Transverse colon (tissue), 4 donors: ENCODE measurements around the gene TSPAN8. TPM values are rescaled to one million over a fixed set of nuclear protein-coding genes. Genes with fewer than 3 reads are reported as not detected.
A peak's percentile ranks its signal among the peaks of the same experiment; 100 is the strongest.

Source experiments
- DNase-seq: peaks from one replicate; pipeline ENCODE4 v3.0.0-alpha.2; 2019
- H3K27ac ChIP-seq, 4 donors: fragments of 200-600 bp; sonication (generic); 2 replicates each; pipeline ENCODE4 v1.5.1; 2016 to 2018; ENCODE audit warnings: inconsistent platforms in 4 of 4
- H3K27me3 ChIP-seq: fragments of 200-600 bp; sonication (generic); 2 replicates; pipeline ENCODE4 v1.5.1; 2017; ENCODE audit warnings: inconsistent platforms
- H3K36me3 ChIP-seq, 4 donors: fragments of 200-600 bp; sonication (generic); 2 replicates each; pipeline ENCODE4 v1.5.1; 2017 to 2019; ENCODE audit warnings: inconsistent platforms in 4 of 4
- H3K4me1 ChIP-seq, 4 donors: fragments of 200-600 bp; sonication (generic); 2 replicates each; pipeline ENCODE4 v1.5.1; 2017 to 2020; ENCODE audit warnings: inconsistent platforms in 4 of 4
- H3K4me3 ChIP-seq, 4 donors: fragments of 200-600 bp; sonication (generic); 1 replicate in 1 of 4; 2 replicates in 3 of 4; pipeline versions ENCODE4 v1.5.1 to v1.6.1; 2017 to 2019; ENCODE audit warnings: inconsistent platforms in 4 of 4
- H3K9me3 ChIP-seq, 2 donors: fragments of 200-600 bp; sonication (generic); 2 replicates each; pipeline ENCODE4 v1.5.1; 2017 to 2019; ENCODE audit warnings: inconsistent platforms in 2 of 2
- EP300 ChIP-seq: sonication (generic); formaldehyde crosslinking; IDR thresholded peaks from one replicate; pipeline ENCODE4 v1.6.1; 2017; ENCODE audit warnings: antibody characterized with exemption, low read depth
- POLR2A ChIP-seq: fragments of 450-650 bp; IDR thresholded peaks from one replicate; pipeline ENCODE4 v1.6.1; 2016; ENCODE audit warnings: antibody characterized with exemption, mild to moderate bottlenecking, moderate library complexity
- POLR2AphosphoS5 ChIP-seq, 3 donors: sonication (generic); formaldehyde crosslinking; IDR thresholded peaks; one replicate each; pipeline ENCODE4 v1.6.1; 2016; ENCODE audit warnings: antibody characterized with exemption in 3 of 3
- WGBS, 2 donors: methylation state at CpG; one replicate each; pipeline ENCODE4 v1.1.5; 2018; ENCODE audit warnings: low coverage in 1 of 2; 5-methylcytosine and 5-hydroxymethylcytosine counted together
- in situ Hi-C, 4 donors: fragments of 200-750 bp; cut with MboI; loops; one replicate each; pipeline versions ENCODE4 v1.15.0 to v1.15.1; 2017; ENCODE audit warnings: low sequenced_read_pairs in 3 of 4, low pct_ligation_motif_present in 1 of 4, low pct_unique_long_range_greater_than_20kb in 1 of 4
- intact Hi-C: fragments of 100-400 bp; cut with DNase I; formaldehyde crosslinking; loops from one replicate; pipeline ENCODE4 v1.15.1; 2023; ENCODE audit warnings: low total_unique reads
- total RNA-seq, 4 donors: library from RNA; depleted of rRNA; stranded (reverse); fragments of >200 nt; gene quantifications; one replicate each; pipeline ENCODE4 v1.1.0, GENCODE V29; 2016
- TF ChIP-seq, protein P1 (sequence below), 5 experiments: fragments of 200-600 bp in 3 of 5; fragments of 450-650 bp in 2 of 5; sonication (generic) in 3 of 5; IDR thresholded peaks; 1 replicate in 2 of 5; 2 replicates in 3 of 5; pipeline ENCODE4 v1.5.1; 2016 to 2017; ENCODE audit warnings: antibody characterized with exemption in 5 of 5, inconsistent platforms in 3 of 5, mild to moderate bottlenecking in 2 of 5, moderate library complexity in 1 of 5

The TSPAN8 gene
- 1,000 to 10,000 TPM in 2 of 4 donors, 100 to 1,000 TPM in 2; 217 to 1,195 (median 646) TPM for total RNA-seq

DNA sequence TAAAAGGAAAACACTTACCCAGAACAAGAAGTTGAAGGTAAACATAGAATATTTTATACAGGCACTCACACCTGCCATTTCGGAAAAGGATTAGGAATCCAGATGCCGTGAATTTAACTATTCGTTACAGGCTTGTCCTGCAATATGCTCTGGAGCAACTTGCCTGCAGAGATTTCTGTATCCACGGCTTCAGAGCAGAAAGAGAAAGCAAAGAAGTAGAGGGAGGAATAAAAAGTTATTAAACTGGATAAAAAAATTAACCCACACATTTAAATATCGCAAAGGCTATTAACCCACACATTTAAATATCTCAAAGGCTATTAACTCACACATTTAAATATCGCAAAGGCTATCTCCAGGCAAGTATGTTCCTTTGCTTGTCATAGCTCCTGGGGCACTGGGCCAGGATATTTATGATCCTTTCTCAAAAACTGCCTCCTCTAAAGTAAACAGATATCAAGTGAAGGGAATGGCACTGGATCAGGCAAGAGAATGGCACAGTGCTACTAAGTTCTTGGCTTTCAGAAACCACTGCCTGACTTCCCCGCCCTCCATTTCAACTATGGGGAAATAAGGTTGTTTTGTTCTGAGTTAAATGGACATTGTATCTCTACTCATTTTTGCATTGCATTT is at the start of gene TSPAN8:
Gene TSPAN8, minus strand, starts transcription at position 399 of the 633 bp plus-strand sequence. Its CDS starts 321 bp downstream, at position 78.
- Histone ChIP-seq H3K27ac (peak within 1 kb of the TSS; percentile 82 to 87 (median 82)), H3K4me3 (peak within 1 kb of the TSS; percentile 0 to 57 (median 42)), H3K36me3 (no peaks in the 10 kb centered on the region), H3K4me1 (peaks cover 0 to 45% (median 34%) of the 10 kb centered on the region in 4 donors), H3K27me3 (no peaks in the 10 kb centered on the region), H3K9me3 (no peaks in the 10 kb centered on the region)
- intact Hi-C loops = no loop called here
- in situ Hi-C loops = no loop called here
- DNase-seq = peak; percentile 77
- TF ChIP-seq POLR2AphosphoS5 (IDR thresholded peaks at IDR 0.05) (peak in 2 of 3 donors; percentile 73 to 77), POLR2A (peak; percentile 70), EP300 (no peak)
- TF ChIP-seq, protein P1, sequence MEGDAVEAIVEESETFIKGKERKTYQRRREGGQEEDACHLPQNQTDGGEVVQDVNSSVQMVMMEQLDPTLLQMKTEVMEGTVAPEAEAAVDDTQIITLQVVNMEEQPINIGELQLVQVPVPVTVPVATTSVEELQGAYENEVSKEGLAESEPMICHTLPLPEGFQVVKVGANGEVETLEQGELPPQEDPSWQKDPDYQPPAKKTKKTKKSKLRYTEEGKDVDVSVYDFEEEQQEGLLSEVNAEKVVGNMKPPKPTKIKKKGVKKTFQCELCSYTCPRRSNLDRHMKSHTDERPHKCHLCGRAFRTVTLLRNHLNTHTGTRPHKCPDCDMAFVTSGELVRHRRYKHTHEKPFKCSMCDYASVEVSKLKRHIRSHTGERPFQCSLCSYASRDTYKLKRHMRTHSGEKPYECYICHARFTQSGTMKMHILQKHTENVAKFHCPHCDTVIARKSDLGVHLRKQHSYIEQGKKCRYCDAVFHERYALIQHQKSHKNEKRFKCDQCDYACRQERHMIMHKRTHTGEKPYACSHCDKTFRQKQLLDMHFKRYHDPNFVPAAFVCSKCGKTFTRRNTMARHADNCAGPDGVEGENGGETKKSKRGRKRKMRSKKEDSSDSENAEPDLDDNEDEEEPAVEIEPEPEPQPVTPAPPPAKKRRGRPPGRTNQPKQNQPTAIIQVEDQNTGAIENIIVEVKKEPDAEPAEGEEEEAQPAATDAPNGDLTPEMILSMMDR (IDR thresholded peaks at IDR 0.05) = no peak
- 33 to 35% methylated on average over 7 of the region's 7 CpGs for WGBS, 2 donors

DNA sequence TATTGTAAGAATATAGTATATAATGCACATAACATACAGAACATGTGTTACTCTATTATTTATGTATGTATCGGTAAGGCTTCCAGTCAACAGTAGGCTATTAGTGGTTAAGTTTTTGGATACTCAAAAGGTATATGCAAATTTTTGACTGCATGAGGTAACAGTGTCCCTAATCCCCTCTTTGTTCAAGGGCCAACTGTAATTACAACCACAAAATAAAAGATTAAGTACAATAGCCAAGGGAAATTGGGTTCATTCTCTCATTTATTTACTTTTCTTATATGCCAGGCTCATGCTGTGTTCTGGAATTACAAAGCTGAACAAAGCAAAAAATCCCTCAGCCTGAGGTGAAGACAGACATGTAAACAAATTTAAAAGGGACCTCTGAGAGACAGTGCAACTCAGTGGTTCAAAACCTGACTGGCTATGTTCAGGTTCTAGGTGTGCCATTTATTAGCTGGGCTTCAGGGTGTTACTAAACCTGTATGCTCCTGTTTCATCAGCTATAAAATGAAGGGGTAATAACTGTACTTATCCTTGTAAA is 43.4 kb upstream of the TSPAN8 start:
- Histone ChIP-seq H3K36me3 (no peaks in the 10 kb centered on the region), H3K27ac (no peak overlapping the region), H3K4me3 (no peak overlapping the region), H3K4me1 (peaks cover 0 to 8% (median 2%) of the 10 kb centered on the region in 4 donors), H3K27me3 (no peaks in the 10 kb centered on the region), H3K9me3 (no peaks in the 10 kb centered on the region)
- in situ Hi-C loops = no loop called here
- no peak for DNase-seq
- TF ChIP-seq EP300 (no peak), POLR2AphosphoS5 (IDR thresholded peaks at IDR 0.05) (no peak), POLR2A (no peak)
- TF ChIP-seq, protein P1 (IDR thresholded peaks at IDR 0.05) = no peak
- 85 to 89% methylated on average over 1 of the region's 1 CpG for WGBS, 2 donors
- intact Hi-C loops = no loop called here

DNA sequence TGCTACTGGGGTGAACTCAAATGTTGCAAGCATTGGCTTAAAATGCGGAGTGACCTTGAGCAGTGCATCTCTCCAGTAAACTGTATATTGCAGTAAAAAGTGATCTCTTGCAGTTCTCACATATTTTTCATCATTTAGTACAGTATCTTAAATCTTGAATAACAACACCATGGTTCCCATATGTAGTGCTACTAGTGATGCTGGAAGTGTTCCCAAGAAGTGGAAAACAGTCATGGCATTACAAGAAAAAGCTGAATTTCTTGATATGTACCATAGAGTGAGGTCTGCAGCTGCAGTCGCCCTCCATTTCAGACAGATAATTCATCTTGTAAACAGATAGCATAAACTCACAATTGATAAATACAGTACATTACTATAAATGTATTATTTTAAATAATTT is 42.9 kb upstream of the TSPAN8 start:
- Histone ChIP-seq H3K4me3 (no peak overlapping the region), H3K27ac (no peak overlapping the region), H3K27me3 (no peaks in the 10 kb centered on the region), H3K36me3 (no peaks in the 10 kb centered on the region), H3K9me3 (no peaks in the 10 kb centered on the region), H3K4me1 (peaks cover 0 to 12% (median 2%) of the 10 kb centered on the region in 4 donors)
- WGBS, 2 donors = 76 to 85% methylated on average over 2 of the region's 2 CpGs
- in situ Hi-C loops (no loop called here), intact Hi-C loops (no loop called here)
- DNase-seq = no peak
- TF ChIP-seq, protein P1 (IDR thresholded peaks at IDR 0.05) = no peak
- TF ChIP-seq POLR2A (no peak), EP300 (no peak), POLR2AphosphoS5 (IDR thresholded peaks at IDR 0.05) (no peak)

DNA sequence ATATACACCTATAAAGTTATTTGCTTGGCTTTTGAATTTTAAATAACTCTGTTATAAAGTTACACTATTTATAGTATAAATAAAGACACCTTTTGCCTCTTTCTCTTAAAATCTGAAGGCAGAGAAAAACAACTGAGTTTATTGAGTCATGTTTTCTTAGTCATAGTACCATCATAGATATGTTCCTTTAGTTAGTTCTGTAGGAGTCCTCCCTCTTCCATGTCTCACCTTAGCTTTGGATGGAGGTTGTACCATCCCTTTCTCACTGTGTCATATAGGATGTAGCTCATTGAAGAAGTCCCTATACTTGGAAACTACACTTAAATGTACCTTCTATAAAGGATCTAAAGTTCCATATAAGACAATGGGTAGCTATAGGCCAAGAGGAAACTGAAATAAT is 39.7 kb upstream of the TSPAN8 start:
- in situ Hi-C loops = no loop called here
- Histone ChIP-seq H3K27me3 (no peaks in the 10 kb centered on the region), H3K4me1 (peaks cover 0 to 18% (median 3%) of the 10 kb centered on the region in 4 donors), H3K4me3 (no peak overlapping the region), H3K36me3 (no peaks in the 10 kb centered on the region), H3K9me3 (no peaks in the 10 kb centered on the region), H3K27ac (no peak overlapping the region)
- no peak for DNase-seq
- intact Hi-C loops = no loop called here
- no peak for TF ChIP-seq EP300
- no peak for TF ChIP-seq POLR2AphosphoS5 (IDR thresholded peaks at IDR 0.05)
